HG03095 (cell line): ENCODE data around the gene CXCL17.

Source experiments
- ATAC-seq: cut with Tn5 transposase; IDR thresholded peaks from one replicate; pipeline ENCODE4 v1.9.1; 2021; ENCODE audit warnings: moderate library complexity; ENCODE audit not compliant: unreplicated experiment

The CXCL17 gene

DNA sequence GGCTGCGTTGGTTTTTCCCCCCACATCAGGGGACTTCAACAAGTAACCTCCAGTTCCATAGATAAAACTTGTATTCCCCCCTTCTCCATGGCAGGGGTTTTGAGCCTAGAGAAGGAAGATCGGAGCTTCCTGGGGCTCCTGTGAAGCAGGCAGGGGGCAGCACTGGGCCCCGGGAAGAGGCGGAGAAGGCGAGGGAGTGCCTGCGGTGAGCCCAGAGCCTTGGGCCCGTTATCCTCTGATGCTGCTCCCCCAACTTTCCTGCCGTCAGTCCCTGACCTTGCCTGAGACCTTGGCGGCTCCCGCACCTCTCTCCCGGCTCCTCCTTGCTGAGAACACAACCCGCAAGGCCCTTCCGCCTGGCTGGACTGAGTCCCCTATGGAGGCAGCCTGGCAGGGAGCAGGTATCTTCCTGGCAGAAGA, 18.0 kb downstream of the CXCL17 start:
- no peak for ATAC-seq

DNA sequence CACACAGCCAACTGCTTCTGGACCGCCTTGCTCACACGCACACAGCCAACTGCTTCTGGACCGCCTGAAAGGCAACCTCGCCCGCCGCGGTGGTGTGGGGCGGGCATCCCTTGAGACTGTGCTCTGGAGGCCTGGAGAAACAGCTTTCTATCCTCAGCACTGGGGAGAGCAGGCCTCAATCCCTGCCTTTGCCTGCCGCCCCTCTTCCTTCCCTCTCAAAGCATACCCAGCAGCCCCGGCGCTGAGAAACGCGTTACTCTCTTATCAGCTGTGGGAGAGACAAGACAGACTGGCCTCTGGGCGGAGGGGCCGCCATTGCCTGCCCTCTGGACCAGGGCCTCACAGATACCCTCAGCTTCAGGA, 18.4 kb downstream of the CXCL17 start:
- no peak for ATAC-seq

DNA sequence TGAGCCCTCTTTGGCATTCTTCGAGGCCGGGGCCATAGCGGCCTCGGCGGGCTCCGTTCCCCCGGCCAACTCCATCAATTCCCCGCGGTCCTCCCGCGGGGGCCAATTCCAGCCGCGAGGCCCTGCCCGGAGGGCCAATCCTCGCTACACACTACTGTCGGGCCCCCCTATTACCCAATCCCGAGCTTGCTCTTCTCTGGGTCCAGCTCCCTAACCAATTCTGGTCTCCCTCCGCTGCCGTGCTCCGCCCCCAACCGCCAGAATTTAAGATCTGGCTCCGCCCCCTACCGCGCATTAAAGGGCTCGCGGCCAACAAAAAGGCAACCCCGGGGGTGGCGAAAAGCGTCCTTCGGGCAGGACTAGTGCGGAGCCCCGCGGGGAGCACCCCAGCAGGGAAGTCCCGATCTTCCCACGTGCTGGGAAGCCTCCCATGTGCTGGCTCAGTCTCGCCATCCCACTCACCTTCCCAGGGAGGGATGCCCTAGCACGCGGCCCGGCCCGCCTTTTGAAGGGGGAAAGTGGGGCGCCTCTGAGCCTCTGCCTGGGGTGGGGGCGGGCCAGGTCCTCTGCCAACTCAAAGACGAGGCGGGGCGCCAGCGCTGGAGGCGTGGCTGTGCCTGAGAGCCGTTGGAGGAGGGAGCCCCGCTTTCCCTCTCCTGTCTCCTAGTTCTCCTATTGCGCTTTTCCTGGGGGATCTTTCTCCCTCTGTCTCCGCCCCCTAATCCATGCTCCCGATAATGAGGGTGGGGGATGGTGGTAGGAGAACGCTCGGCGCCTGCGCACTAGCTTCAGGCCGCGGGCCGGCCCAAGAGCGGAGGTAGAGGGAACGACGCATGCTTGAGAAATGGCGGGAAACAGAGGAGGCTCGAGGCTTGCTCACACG, 19.0 kb downstream of the CXCL17 start:
- peak; percentile 76 for ATAC-seq

DNA sequence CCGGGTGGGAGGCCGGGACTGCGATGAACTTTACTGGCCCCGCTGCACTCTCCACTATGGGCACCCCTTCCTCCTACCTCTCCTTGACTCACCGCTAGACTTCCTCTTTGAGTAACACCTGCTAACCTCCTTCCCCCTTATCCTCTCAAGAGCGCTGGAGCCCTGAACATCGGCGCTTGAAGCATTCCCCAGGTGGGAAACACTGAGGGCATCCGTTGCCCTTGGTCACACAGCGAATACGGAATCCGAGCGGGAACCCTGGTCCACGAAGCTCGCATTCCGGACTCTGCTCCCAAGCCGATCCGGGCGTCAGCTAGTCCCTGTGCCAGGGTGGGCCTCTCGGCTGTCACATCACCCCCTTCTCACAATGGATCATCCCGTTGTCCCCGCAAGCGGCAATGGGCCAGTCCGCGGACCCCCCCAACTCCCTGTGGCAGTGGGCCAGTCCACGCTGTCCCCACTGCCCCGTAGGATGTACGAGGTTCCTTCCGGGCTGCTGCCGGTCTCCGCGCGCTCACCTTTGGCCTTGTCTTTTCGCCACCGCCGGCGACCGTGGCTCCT, 19.8 kb downstream of the CXCL17 start:
- ATAC-seq: peak; percentile 28

DNA sequence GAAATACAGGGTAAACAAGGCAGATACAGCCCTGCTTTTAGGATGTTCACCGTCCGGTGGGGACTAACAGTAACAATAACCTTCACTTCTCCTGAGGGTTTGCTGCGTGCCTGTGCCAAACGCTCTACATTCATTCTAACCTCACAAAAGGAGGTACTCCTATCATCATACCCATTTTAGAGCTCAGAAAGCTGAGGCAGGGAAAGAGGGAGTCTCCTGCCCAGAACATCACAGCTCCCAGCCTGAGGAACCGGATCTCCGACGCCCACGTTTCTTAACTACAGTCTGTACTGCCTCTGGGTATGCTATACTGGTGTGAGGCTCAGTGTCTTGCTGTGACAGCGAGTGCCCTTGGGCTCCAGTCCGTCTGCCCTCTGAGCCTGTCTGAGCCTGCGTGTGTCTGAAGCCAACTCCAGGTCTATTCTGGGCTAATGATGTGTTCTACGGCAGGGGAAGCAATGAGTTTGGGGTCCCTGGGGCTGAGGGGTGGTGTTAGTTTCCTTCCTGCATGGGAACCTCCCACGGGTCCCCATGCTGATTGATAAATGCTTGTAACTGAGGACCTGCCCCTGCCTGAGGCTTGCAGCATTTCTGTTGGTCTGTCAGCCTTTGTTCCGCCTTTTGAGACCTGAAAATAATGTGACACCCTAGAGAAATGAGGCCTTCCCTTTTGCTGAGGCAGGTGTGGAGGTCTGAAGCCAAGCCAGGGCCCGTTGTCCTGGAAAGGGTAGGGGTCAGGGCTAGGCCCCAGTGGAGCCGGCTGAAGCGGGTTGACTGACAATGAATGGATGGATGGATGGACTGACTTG, 20.4 kb downstream of the CXCL17 start:
- ATAC-seq: no peak

DNA sequence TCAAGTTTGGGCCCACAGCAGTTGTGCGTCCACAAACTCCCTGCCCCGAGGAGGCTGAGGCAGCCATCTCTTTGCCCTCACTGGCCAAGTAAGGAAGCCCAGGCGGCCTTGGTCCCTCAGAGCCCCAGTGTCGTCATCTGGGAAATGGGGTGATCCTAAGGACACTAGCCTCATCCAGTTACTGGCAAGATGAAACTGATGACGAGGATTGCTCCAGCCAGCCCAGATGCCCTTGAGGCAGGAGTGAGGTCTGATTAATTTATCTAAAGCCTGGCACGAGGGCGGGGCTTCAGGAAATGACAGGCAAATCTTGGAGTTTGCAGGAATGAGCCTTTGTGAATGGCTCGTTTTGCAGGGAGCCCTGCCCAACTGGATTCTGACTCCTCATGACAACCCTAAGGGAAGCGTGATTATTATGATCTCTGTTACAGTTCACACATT, 21.1 kb downstream of the CXCL17 start:
- ATAC-seq: no peak

DNA sequence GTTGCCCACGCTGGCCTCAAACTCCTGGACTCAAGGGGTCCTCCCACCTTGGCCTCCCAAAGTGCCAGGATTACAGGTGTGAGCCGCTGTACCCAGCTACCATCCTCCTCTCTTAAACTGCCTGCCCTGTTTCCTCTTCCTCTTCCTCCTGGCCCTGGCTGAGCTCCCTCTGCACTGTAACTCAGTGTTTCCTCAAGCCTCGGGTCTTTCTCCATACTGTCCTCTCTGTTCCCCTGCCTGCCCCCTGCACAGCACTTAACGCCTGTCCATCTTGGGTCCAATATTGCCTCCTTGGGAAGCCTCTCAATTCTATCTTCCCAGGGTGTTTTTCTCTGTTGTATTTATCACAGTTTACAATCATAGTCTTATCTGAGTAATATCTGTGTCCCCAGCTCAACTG, 21.6 kb downstream of the CXCL17 start:
- ATAC-seq: no peak

DNA sequence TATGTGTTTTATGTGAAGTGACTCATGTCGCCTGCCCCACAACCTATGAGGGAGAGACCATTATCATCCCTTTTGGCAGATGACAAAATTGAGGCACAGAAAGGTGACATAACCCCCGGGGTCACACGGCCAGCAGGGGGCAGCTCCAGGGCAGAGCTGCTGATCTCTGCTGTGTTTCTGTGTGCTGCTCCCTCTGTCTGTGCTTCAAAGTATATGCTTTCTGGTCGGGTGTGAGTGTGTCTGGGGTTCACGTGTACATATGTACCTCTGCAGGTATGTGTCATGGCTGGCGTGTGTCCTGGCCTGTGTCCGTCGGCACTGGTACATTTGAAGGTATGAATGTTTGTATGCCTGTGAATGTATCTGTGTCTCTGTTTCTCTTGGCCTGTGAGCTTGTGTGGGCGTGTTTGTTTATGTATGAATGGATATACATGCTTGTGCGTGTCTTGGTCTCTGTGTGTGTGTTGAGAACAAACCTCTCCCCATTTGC, 22.6 kb downstream of the CXCL17 start:
- no peak for ATAC-seq

DNA sequence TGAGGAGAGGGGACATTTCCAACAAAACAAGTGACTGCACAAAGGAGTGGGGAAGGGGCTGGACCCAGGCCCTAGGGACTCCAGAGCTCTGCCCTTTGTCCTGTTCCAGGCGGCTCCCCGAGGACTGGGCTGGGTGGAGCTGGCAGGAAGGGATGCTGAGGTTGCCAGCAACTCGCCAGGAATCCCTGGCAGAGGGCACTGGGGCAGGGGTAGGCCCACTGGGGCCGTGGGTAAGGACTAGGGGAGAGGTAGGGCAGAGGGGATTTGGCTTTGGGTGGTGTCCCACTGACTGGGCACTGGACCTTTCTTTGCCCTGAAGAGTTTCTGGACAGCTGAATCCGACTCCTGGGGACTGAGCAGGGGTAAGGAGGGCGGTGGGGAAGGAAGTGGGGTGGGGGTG, 23.4 kb downstream of the CXCL17 start:
- ATAC-seq: no peak

DNA sequence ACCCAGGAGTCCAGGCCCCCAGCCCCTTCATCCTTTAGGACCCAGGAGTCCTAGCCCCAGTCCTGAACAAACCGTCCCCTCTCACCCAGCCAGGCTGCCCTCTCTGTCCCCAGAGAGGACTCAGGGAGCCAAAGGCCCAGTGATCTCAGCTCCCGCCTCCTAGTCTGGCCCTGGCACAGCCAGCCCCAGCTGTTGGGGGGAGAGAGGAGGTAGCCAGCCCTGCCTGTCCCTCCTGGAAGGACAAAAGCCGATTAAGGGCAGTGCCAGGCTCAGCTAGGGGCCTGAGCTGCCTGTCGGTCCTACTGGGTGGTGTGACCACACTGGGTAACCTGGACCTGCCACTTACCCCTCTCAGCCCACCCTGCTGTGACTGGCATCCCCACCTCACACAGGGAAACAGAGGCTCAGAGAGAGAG, 30.1 kb downstream of the CXCL17 start:
- ATAC-seq: no peak

DNA sequence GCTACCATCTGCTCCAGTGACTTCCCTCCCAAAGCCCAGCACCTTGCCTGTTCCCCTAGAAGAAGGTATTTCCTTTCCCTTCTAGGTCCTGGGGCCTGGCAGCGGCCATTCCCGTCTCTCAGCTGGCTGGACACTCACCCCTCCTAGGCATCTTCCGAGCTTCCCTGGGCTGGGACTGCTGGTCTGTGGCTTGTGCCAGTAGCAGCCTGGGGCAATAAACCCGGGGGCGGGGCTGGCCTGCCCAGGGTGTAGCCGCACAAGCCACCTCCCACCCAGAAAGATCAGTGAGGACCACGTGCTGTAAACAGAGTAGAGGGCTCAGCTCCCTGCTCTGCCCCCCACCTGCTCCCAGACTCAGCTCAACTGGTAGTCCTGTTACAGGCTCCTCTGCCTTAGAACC, 30.5 kb downstream of the CXCL17 start:
- no peak for ATAC-seq

DNA sequence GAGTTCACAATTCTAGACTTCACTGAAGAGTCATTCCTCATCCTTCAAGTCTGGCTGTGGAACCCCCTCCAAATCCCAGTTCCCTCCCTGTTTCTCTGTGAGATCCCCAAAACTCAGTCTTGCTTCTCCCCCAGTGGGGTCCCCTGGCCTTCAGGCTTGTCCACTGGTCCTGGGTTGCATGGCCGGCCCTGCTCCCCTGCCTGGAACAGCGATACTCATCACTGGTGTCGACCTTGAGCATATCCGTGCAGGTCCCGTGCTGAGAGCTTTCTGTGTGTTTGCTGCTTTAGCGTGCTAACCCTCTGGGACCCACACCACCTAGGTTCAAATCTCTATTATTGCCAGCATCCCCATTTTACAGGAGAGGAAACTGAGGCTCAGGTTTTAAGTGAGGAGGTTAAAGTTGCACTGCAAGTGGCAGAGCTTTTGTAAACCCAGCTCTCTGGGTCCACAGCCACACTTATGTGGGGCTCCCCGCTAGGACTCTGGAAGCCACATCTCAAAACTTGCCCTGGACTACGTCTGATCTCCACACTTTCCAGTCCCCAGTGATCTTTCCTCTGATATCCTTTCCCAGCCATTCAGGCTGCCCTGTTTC, 31.1 kb downstream of the CXCL17 start:
- no peak for ATAC-seq

DNA sequence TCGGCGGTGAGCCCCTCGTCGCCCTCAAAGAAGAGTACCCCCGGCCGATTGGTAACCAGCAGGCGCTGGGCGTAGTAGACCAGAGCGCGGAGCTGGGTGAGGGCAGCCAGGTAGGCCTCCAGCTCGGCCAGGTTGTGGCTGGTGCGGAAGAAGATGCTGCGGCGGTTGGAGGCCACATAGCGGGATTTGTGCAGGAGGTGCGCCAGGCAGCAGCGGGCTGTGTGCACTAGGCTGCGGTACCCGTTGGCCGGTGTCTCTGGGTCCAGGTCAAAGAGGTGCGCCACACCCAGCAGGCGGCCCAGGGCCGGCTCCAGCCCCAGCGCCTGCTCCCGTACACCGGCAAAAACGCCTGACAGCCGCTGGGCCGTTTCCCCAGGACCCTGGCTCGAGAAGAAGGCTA, 32.4 kb downstream of the CXCL17 start:
- no peak for ATAC-seq

DNA sequence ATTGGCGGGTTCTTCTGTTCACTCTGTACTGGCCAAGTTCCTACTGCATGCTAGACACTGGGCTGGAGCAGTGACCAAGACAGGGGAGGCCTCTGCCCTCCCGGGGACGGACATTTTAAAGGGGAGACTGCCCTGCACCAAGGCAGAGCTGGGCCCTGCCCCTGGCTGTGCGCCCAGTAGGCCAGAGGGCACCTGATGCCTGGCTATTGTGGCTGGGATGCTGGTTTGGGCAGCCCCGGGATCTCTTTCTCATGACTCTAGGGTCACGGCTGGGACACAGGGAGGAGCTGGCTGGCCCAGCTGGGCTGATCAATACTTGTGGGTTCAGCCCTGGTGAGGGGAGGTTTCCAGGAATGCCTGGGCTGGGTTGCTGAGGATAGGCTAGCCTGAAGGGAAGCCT, 33.3 kb downstream of the CXCL17 start:
- ATAC-seq: no peak

DNA sequence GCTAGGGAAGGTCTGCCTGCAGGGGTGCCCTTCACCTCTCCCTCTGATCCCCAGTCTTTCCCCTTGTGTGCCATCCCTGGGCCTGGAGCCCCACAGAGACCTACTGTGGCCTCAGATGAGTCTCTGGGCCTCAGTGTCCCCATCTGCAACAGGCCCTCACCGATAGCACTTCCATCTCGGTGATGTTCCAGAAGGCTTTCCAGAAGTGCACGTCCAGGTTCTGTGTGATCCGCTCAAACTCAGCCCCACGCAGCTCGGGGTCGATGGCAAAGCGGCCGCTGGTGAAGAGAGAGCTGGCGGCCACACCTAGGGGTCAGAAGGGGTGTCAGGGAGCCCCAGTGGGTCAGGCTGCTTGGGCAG, 35.0 kb downstream of the CXCL17 start:
- ATAC-seq: no peak

DNA sequence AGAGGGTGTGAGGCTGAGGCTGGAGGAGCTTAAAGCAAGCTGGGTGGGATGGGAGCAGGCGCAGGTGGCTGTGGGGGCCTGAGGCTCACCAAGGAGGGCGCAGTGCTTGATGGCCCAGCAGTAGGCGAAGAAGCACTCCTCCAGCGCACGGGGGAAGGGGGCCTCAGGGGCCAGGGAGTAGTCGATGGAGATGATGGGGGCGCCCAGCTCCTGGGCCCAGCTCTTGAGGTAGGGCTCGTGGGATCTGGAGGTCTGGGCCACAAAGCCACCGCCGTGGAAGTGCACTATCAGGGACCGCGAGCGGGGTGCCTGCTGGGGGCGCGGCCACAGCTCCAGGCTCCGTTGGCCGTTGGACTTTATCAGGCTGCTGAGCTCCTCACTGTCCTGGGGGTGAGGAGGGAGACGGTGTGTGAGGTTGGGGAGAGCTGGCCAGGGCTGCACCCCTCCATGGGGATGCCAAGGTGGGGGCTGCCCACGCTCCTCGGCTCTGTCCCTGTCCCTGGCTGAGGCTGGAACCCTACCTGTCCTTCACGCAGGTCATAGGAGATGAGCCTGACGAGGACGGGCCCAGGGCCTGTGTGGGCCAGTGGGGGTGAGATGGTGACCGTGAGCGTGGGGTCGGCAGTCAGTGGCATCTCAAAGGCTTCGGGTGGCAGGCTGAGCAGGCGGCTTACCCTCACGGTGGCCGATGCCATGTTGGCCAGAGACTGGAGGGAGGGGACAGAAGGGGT, 35.5 kb downstream of the CXCL17 start:
- ATAC-seq: no peak

DNA sequence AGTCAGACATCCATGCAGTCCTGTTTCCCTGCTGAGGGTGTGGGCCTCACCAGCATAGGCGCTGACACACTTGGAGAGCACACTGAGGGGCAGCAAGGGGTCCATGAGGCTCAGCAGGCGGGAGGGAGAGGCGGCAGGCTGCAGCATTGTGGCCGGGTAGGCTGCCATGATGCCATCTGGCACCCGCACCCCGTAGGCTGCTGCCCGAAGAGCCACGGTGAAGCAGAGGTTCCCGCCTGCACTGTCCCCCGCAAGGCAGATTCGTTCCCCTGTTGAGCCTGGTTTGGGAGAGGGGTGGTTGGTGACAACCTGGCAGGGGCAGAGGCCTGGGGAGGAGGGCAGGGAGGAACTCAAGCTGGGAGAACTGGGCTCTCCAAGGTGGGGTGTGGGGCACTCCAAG, 36.6 kb downstream of the CXCL17 start:
- ATAC-seq: no peak

DNA sequence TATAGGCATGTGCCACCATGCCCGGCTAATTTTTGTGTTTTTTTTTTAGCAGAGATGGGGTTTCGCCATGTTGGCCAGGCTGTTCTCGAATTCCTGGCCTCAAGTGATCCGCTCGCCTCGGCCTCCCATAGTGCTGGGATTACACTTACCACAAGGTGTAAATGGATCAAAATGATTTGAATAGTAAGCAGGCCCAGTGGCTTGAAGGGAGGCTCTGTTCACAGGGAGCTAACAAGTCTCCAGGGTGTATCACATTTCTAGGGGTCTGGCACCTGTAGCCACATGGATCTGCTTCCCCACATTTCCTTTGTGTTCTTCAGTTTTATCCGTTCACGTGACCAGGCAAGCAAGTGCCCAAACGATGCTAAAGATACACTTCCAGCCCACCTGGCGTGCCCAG, 39.2 kb downstream of the CXCL17 start:
- ATAC-seq: no peak

DNA sequence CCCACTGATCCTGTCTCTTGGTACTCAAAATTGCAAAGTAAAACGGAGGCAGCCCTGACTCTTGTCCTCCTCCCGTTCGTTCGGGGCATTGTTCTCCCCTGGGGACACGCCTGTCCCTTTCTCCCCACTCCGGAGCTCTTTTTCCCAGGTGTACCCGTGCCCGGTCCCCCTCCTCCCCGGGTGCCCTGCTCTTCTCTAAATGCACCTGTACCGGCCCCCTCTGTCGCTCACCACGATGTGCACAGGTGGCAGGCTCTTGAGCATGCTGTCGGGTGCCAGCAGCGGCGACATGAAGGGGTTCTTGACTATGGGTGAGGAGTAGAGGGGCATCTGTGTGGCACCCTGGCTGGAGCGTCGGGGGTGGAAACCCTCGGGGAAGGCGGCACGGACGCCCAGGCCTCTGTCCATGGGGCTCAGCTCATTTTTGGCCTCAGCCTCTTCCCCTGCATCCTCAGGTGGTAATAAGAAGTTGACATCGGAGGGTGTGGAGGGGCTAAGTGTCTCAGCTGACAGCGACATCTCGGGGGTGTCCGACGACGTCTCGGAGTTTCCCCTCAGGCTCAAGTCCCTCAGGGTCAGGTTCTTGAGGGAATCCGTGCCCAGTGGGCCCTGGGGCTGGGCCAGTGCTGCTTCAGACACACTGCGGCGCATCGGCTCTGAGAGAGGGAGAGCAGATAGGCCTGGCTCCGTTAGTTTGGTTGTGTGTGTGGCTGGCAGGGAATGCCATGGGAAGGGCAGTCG, 40.2 kb downstream of the CXCL17 start:
- no peak for ATAC-seq
